HCT116 (cell line): ENCODE measurements around the gene ACKR1. TPM values are rescaled to one million over a fixed set of nuclear protein-coding genes. Genes with fewer than 3 reads are reported as not detected.

ENCODE experiments used
- ATAC-seq: fragments of 200-7000 bp; cut with Tn5 transposase; 2 replicates; pipeline ENCODE4 v1.9.1; 2020; ENCODE audit warnings: mild to moderate bottlenecking, moderate library complexity
- BruUV-seq: library from RNA; stranded (reverse); fragments of 400-500 nt; replicated peaks from 2 replicates; lab custom pipeline; 2021; lab: Mats Ljungman, UMichigan
- CTCF ChIA-PET: fragments of 300-600 bp; sonication (Branson Sonifier 250); formaldehyde crosslinking; loops from one replicate; lab custom pipeline; 2021; ENCODE audit warnings: antibody characterized with exemption; lab: Charles Lee
- POLR2A ChIA-PET: fragments of 300-600, 350-600 bp; sonication (Branson Sonifier 250); formaldehyde crosslinking; loops from one replicate; lab custom pipeline; 2021; ENCODE audit warnings: antibody characterized with exemption; lab: Charles Lee
- RAD21 ChIA-PET, 2 experiments: fragments of 300-600 bp; sonication (Branson Sonifier 250); formaldehyde crosslinking; loops; one replicate each; lab custom pipeline; 2023; ENCODE audit warnings: low total read pairs in 2 of 2; ENCODE audit not compliant: uncharacterized antibody in 2 of 2, unreplicated experiment in 2 of 2, low non-redundant PET in 1 of 2; lab: Charles Lee
- DNase-seq: peaks from one replicate; pipeline ENCODE4 v3.0.0-alpha.2; 2010; ENCODE audit warnings: low read depth, low spot score
- H2AFZ ChIP-seq: fragments of 200-600 bp; shearing (Covaris generic), sonication (generic); 2 replicates; pipeline ENCODE4 v1.6.1; 2017; ENCODE audit warnings: low read depth, mixed run types, mixed read lengths, antibody characterized with exemption, low read length; ENCODE audit not compliant: poor library complexity, severe bottlenecking
- H3K27ac ChIP-seq: 2 replicates; pipeline ENCODE4 v1.5.1; 2012; ENCODE audit warnings: low read depth, low read length
- H3K27me3 ChIP-seq: fragments of 200-600 bp; sonication (generic); 2 replicates; pipeline ENCODE4 v1.6.1; 2016; ENCODE audit warnings: mixed run types, low read length, mixed read lengths; ENCODE audit not compliant: insufficient read depth
- H3K36me3 ChIP-seq, 2 experiments: fragments of 200-500 bp in 1 of 2; fragments of 200-600 bp in 1 of 2; sonication (Bioruptor generic) in 1 of 2; sonication (generic) in 1 of 2; 2 replicates each; pipeline versions ENCODE4 v1.5.1 to v1.6.1; 2014 to 2016; ENCODE audit warnings: low read length in 2 of 2, inconsistent platforms in 1 of 2, mixed read lengths in 1 of 2, mixed run types in 1 of 2; ENCODE audit not compliant: insufficient read depth in 2 of 2, control insufficient read depth in 1 of 2
- H3K4me1 ChIP-seq, 2 experiments: fragments of 200-600 bp in 1 of 2; sonication (generic) in 1 of 2; 2 replicates each; pipeline versions ENCODE4 v1.5.1 to v1.6.1; 2012 to 2017; ENCODE audit warnings: low read length in 2 of 2, inconsistent platforms in 1 of 2, mild to moderate bottlenecking in 1 of 2, mixed read lengths in 1 of 2, mixed run types in 1 of 2, moderate library complexity in 1 of 2; ENCODE audit not compliant: insufficient read depth in 2 of 2, control insufficient read depth in 1 of 2
- H3K4me2 ChIP-seq: fragments of 200-600 bp; sonication (generic); 2 replicates; pipeline ENCODE4 v1.6.1; 2017; ENCODE audit warnings: mixed run types, low read length, mixed read lengths
- H3K4me3 ChIP-seq, 2 experiments: fragments of 200-600 bp in 1 of 2; sonication (generic) in 1 of 2; replicated peaks in 1 of 2; 2 replicates each; pipeline ENCODE4 v1.5.1; 2011 to 2016; ENCODE audit warnings: low read length in 2 of 2, control low read depth in 1 of 2, low read depth in 1 of 2, mild to moderate bottlenecking in 1 of 2, mixed read lengths in 1 of 2, mixed run types in 1 of 2
- H3K79me2 ChIP-seq: fragments of 200-600 bp; sonication (generic); 2 replicates; pipeline ENCODE4 v1.6.1; 2017; ENCODE audit warnings: mild to moderate bottlenecking, mixed run types, low read length, moderate library complexity, mixed read lengths; ENCODE audit not compliant: insufficient read depth
- H3K9ac ChIP-seq: fragments of 200-600 bp; sonication (generic); 2 replicates; pipeline ENCODE4 v1.6.1; 2016; ENCODE audit warnings: low read length, mixed read lengths
- H3K9me2 ChIP-seq: fragments of 200-600 bp; sonication (generic), shearing (Covaris generic); 2 replicates; pipeline ENCODE4 v1.6.1; 2017; ENCODE audit warnings: mixed run types, mild to moderate bottlenecking, moderate library complexity; ENCODE audit not compliant: insufficient read depth
- H3K9me3 ChIP-seq, 2 experiments: fragments of 200-500 bp in 1 of 2; fragments of 200-600 bp in 1 of 2; sonication (Bioruptor generic) in 1 of 2; sonication (generic) in 1 of 2; 2 replicates each; pipeline ENCODE4 v1.6.1; 2014 to 2017; ENCODE audit warnings: low read length in 2 of 2, mixed read lengths in 2 of 2, inconsistent platforms in 1 of 2, low read depth in 1 of 2, mild to moderate bottlenecking in 1 of 2, mixed run types in 1 of 2, moderate library complexity in 1 of 2; ENCODE audit not compliant: control insufficient read depth in 1 of 2, insufficient read depth in 1 of 2
- H4K20me1 ChIP-seq: fragments of 200-600 bp; sonication (generic), shearing (Covaris generic); 2 replicates; pipeline ENCODE4 v1.6.1; 2017; ENCODE audit warnings: mixed run types, mild to moderate bottlenecking, moderate library complexity; ENCODE audit not compliant: insufficient read depth
- CBX3 ChIP-seq: IDR thresholded peaks from 2 replicates; pipeline ENCODE4 v1.6.1; 2012; ENCODE audit warnings: low read depth
- CEBPB ChIP-seq: IDR thresholded peaks from 2 replicates; pipeline ENCODE4 v1.6.1; 2012; ENCODE audit warnings: low read depth
- ELF1 ChIP-seq: IDR thresholded peaks from 2 replicates; pipeline ENCODE4 v1.6.1; 2012; ENCODE audit warnings: low read depth, borderline replicate concordance
- EZH2phosphoT487 ChIP-seq: fragments of 200-600 bp; IDR thresholded peaks from 2 replicates; pipeline ENCODE4 v1.6.1; 2018; ENCODE audit warnings: antibody characterized with exemption, borderline replicate concordance
- JUND ChIP-seq: IDR thresholded peaks from 2 replicates; pipeline ENCODE4 v1.6.1; 2012
- RAD21 ChIP-seq: IDR thresholded peaks from 2 replicates; pipeline ENCODE4 v1.6.1; 2012; ENCODE audit warnings: low read depth, mild to moderate bottlenecking
- SIN3A ChIP-seq: IDR thresholded peaks from 2 replicates; pipeline ENCODE4 v1.6.1; 2012; ENCODE audit warnings: low read depth
- SP1 ChIP-seq: IDR thresholded peaks from 2 replicates; pipeline ENCODE4 v1.6.1; 2012; ENCODE audit warnings: low read depth
- SRF ChIP-seq: IDR thresholded peaks from 2 replicates; pipeline ENCODE4 v1.6.1; 2012; ENCODE audit warnings: low read depth
- TCF7L2 ChIP-seq: IDR thresholded peaks from 2 replicates; pipeline ENCODE4 v1.7.0; 2011; ENCODE audit warnings: borderline replicate concordance, inconsistent platforms; ENCODE audit not compliant: insufficient read depth, insufficient read length; ENCODE audit errors: extremely low read depth
- YY1 ChIP-seq: IDR thresholded peaks from 2 replicates; pipeline ENCODE4 v1.6.1; 2011; ENCODE audit warnings: low read length, low read depth, moderate library complexity, mild to moderate bottlenecking; ENCODE audit not compliant: insufficient replicate concordance; ENCODE audit errors: extremely low read depth
- ZFX ChIP-seq: fragments of 450-650 bp; IDR thresholded peaks from 2 replicates; pipeline ENCODE4 v1.6.1; 2017
- ZNF274 ChIP-seq: fragments of 200-500 bp; sonication (Bioruptor generic); IDR thresholded peaks from 2 replicates; pipeline ENCODE4 v1.6.1; 2014; ENCODE audit warnings: mild to moderate bottlenecking, low read depth, low read length, inconsistent platforms
- intact Hi-C: fragments of 100-400 bp; cut with micrococcal nuclease; formaldehyde crosslinking; loops from 2 replicates; pipeline ENCODE4 v1.10.0; 2022
- total RNA-seq: library from RNA; stranded (reverse); gene quantifications from one replicate; pipeline ENCODE4 v1.2.1, GENCODE V29; 2021; ENCODE audit not compliant: unreplicated experiment
- TF ChIP-seq, protein P1 (sequence below), 3 experiments: fragments of 200-600 bp in 1 of 3; sonication (generic) in 1 of 3; IDR thresholded peaks in 2 of 3; conservative IDR thresholded peaks in 1 of 3; 2 replicates each; pipeline ENCODE4 v1.5.1; 2012 to 2017; ENCODE audit warnings: low read depth in 2 of 3, low read length in 2 of 3, antibody characterized with exemption in 1 of 3, borderline replicate concordance in 1 of 3, control low read depth in 1 of 3, mild to moderate bottlenecking in 1 of 3, mixed read lengths in 1 of 3, mixed run types in 1 of 3, moderate library complexity in 1 of 3; ENCODE audit not compliant: insufficient read depth in 1 of 3
- TF ChIP-seq, protein P2 (sequence below): IDR thresholded peaks from 2 replicates; pipeline ENCODE4 v1.6.1; 2012; ENCODE audit warnings: low read depth
- TF ChIP-seq, protein P3 (sequence below): IDR thresholded peaks from 2 replicates; pipeline ENCODE4 v1.6.1; 2012

ACKR1 gene
- total RNA-seq, 1 experiment from 2014 or later: not detected

DNA sequence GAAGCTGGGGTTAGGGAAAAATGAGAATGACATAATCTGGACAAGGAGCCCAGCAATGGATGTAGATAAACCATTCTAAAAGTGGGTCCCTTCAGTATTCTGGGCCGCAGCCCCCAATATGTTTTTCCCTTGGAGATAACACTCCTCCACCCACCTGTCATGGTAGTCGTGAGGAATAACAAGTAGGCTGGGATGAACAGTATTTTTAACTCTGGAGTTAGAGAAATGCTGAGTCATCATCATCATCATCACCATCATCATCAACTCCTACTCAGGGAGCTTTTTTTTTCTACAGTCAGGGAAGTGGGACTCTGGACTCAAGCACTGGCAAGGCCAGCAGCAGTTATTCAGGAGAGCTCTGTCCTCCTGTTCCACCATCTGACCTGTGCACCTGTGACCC lies 20.5 kb upstream of the ACKR1 start:
- ChIA-PET POLR2A (no interaction called here), RAD21 (interaction anchor here in 1 of 2 experiments (0.6 kb wide), 1 partner anchor 1475 kb away, joined by 3 read pairs; no protein-coding TSS in a partner anchor), CTCF (no interaction called here)
- DNase-seq (no peak), ATAC-seq (no peak)
- H3K4me1 ChIP-seq: no peaks in the 10 kb centered on the region
- peaks cover 68% of the 10 kb centered on the region for H3K27me3 ChIP-seq
- H3K9me3 ChIP-seq: no peaks in the 10 kb centered on the region
- intact Hi-C loops: no loop called here
- no peaks in the 10 kb centered on the region for H3K36me3 ChIP-seq
- no peak overlapping the region for H3K4me3 ChIP-seq
- no peak overlapping the region for H3K9ac ChIP-seq
- no peaks in the 10 kb centered on the region for H3K9me2 ChIP-seq
- no peak overlapping the region for H3K4me2 ChIP-seq
- TF ChIP-seq CBX3: no peak
- no peak for TF ChIP-seq TCF7L2
- H3K27ac ChIP-seq: no peak overlapping the region
- H2AFZ ChIP-seq: no peak overlapping the region
- H3K79me2 ChIP-seq: no peaks in the 10 kb centered on the region
- BruUV-seq: no TSS peak
- H4K20me1 ChIP-seq: no peaks in the 10 kb centered on the region

DNA sequence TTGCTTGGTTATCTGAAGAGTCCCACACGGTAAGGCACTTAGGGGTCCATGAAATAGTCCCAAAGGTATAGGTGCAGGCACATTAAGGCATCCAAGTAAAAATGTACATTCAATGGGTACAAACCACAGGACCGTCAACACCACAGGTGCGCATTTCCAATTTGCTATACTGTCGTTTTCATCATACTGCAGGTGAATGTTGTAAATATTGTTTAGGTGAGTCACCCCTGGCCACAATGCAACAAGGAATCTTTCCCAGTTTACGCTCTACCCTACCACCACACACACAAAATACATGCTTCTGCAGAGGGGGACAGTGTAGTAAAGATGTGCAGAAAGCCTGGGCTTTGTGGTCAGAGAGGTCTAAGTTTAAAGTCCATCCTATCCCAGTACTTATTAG lies 19.6 kb upstream of the ACKR1 start:
- CTCF ChIA-PET: no interaction called here
- Histone ChIP-seq H4K20me1 (no peaks in the 10 kb centered on the region), H3K9me3 (no peaks in the 10 kb centered on the region), H3K9me2 (no peaks in the 10 kb centered on the region), H3K36me3 (no peaks in the 10 kb centered on the region), H3K27me3 (peaks cover 63% of the 10 kb centered on the region), H3K27ac (no peak overlapping the region), H3K9ac (no peak overlapping the region), H3K79me2 (no peaks in the 10 kb centered on the region), H2AFZ (no peak overlapping the region), H3K4me2 (no peak overlapping the region), H3K4me3 (no peak overlapping the region), H3K4me1 (no peaks in the 10 kb centered on the region)
- POLR2A ChIA-PET: no interaction called here
- DNase-seq: no peak
- no TSS peak for BruUV-seq
- TF ChIP-seq RAD21 (no peak), CEBPB (no peak), SRF (no peak), YY1 (no peak), ELF1 (no peak), CBX3 (no peak), SP1 (no peak), EZH2phosphoT487 (no peak), JUND (no peak), ZFX (no peak), SIN3A (no peak), ZNF274 (no peak)
- TF ChIP-seq, protein P1, sequence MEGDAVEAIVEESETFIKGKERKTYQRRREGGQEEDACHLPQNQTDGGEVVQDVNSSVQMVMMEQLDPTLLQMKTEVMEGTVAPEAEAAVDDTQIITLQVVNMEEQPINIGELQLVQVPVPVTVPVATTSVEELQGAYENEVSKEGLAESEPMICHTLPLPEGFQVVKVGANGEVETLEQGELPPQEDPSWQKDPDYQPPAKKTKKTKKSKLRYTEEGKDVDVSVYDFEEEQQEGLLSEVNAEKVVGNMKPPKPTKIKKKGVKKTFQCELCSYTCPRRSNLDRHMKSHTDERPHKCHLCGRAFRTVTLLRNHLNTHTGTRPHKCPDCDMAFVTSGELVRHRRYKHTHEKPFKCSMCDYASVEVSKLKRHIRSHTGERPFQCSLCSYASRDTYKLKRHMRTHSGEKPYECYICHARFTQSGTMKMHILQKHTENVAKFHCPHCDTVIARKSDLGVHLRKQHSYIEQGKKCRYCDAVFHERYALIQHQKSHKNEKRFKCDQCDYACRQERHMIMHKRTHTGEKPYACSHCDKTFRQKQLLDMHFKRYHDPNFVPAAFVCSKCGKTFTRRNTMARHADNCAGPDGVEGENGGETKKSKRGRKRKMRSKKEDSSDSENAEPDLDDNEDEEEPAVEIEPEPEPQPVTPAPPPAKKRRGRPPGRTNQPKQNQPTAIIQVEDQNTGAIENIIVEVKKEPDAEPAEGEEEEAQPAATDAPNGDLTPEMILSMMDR (IDR thresholded peaks at IDR 0.05 in 2 of 3, conservative IDR thresholded peaks at IDR 0.05 in 1 of 3; ENCODE audit: borderline replicate concordance in 1 of 3, insufficient read depth in 1 of 3, low read depth in 2 of 3, low read length in 2 of 3): no peak
- TF ChIP-seq, protein P2, sequence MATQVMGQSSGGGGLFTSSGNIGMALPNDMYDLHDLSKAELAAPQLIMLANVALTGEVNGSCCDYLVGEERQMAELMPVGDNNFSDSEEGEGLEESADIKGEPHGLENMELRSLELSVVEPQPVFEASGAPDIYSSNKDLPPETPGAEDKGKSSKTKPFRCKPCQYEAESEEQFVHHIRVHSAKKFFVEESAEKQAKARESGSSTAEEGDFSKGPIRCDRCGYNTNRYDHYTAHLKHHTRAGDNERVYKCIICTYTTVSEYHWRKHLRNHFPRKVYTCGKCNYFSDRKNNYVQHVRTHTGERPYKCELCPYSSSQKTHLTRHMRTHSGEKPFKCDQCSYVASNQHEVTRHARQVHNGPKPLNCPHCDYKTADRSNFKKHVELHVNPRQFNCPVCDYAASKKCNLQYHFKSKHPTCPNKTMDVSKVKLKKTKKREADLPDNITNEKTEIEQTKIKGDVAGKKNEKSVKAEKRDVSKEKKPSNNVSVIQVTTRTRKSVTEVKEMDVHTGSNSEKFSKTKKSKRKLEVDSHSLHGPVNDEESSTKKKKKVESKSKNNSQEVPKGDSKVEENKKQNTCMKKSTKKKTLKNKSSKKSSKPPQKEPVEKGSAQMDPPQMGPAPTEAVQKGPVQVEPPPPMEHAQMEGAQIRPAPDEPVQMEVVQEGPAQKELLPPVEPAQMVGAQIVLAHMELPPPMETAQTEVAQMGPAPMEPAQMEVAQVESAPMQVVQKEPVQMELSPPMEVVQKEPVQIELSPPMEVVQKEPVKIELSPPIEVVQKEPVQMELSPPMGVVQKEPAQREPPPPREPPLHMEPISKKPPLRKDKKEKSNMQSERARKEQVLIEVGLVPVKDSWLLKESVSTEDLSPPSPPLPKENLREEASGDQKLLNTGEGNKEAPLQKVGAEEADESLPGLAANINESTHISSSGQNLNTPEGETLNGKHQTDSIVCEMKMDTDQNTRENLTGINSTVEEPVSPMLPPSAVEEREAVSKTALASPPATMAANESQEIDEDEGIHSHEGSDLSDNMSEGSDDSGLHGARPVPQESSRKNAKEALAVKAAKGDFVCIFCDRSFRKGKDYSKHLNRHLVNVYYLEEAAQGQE: no peak
- TF ChIP-seq, protein P3, sequence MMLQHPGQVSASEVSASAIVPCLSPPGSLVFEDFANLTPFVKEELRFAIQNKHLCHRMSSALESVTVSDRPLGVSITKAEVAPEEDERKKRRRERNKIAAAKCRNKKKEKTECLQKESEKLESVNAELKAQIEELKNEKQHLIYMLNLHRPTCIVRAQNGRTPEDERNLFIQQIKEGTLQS: no peak
- intact Hi-C loops: no loop called here
- RAD21 ChIA-PET: no interaction called here
- ATAC-seq: no peak
